Measurements from ENCODE around the gene ATP5F1E. TPM values are rescaled to one million over a fixed set of nuclear protein-coding genes. Genes with fewer than 3 reads are reported as not detected.

Gene ATP5F1E
- total and polyA plus RNA-seq, 9 of the 15 experiments (the other 6 are each of a cell fraction or from before 2014, with no cell fraction given) = 60.3 to 162 (median 113) TPM

GRCh38 chr20:59006167-59006863, 25.8 kb downstream of the ATP5F1E start:
- Histone ChIP-seq H3K4me2 (ENCODE audit: insufficient read depth, low read length) (peak overlapping the region; percentile 87), H3K36me3 (ENCODE audit: control insufficient read depth, insufficient read depth, low read length) (peaks cover 41% of the 10 kb centered on the region; the same call in 2 of the 3 replicates), H3K27me3 (ENCODE audit: control insufficient read depth in 2 of 2, insufficient read depth in 2 of 2, low read length in 2 of 2) (no peaks in the 10 kb centered on the region), H3K9me1 (ENCODE audit: control insufficient read depth, insufficient read depth, low read length) (peaks cover 6% of the 10 kb centered on the region), H2AFZ (ENCODE audit: low read depth, low read length) (peak overlapping the region; percentile 66), H3K79me2 (ENCODE audit: control insufficient read depth, insufficient read depth, low read length) (peaks cover 41% of the 10 kb centered on the region), H3K27ac (ENCODE audit: extremely low read depth, low read depth, low read length) (peak overlapping the region; percentile 90), H3K9ac (ENCODE audit: insufficient read depth in 1 of 2, low read depth in 2 of 2, low read length in 2 of 2) (peak overlapping the region; percentile 91 to 99), H4K20me1 (replicated peaks; ENCODE audit: control insufficient read depth, insufficient read depth, low read length) (peaks cover 2% of the 10 kb centered on the region), H3K9me3 (replicated peaks; ENCODE audit: control insufficient read depth, insufficient read depth, low read depth, low read length) (no peaks in the 10 kb centered on the region), H3K4me1 (replicated peaks in 1 of 2; ENCODE audit: control insufficient read depth in 2 of 2, insufficient read depth in 2 of 2, low read length in 2 of 2) (peaks cover 45 to 91% of the 10 kb centered on the region in 2 experiments), H3K4me3 (peak overlapping the region; percentile 66)
- POLR2A ChIA-PET = interaction anchor here (0.7 to 1.0 kb wide), 2 partner anchors 16 to 17 kb away, joined by 3 to 5 read pairs; no protein-coding TSS in a partner anchor
- FAIRE-seq = no peak
- peak; percentile 18 for ATAC-seq
- 14% methylated on average over 26 of the region's 29 CpGs for WGBS (ENCODE audit: insufficient coverage, low coverage, missing lambda C conversion rate)
- BruUV-seq (replicated peaks) = no TSS peak
- in situ Hi-C loops (cut with MboI) = no loop called here
- no peak for DNase-seq (ENCODE audit: extremely low read depth in 1 of 4, low spot score in 3 of 4)
- CTCF ChIA-PET (ENCODE audit: low intra/inter-chr PET ratio) = no interaction called here
- intact Hi-C loops (cut with micrococcal nuclease) = no loop called here
- TF ChIP-seq NFIC (IDR thresholded peaks at IDR 0.05) (peak; percentile 40; the same call in 1 of the 2 replicates), ELF1 (tag; IDR thresholded peaks at IDR 0.05) (no peak), POLR2B (IDR thresholded peaks at IDR 0.05; ENCODE audit: low read depth, partially characterized antibody) (no peak), SMARCA5 (IDR thresholded peaks at IDR 0.05) (no peak), KDM5B (IDR thresholded peaks at IDR 0.05; ENCODE audit: insufficient replicate concordance, low read depth, low read length) (peak; percentile 37), DDX20 (tag; IDR thresholded peaks at IDR 0.05; ENCODE audit: low read depth) (no peak), MBD2 (IDR thresholded peaks at IDR 0.05; ENCODE audit: borderline replicate concordance, low read depth) (no peak), SIRT6 (IDR thresholded peaks at IDR 0.05; ENCODE audit: low read depth, low read length) (no peak), RB1 (IDR thresholded peaks at IDR 0.05; ENCODE audit: low read depth) (no peak), ZNF212 (CRISPR knock-in tag; IDR thresholded peaks at IDR 0.05) (no peak), TAF15 (IDR thresholded peaks at IDR 0.05; ENCODE audit: low read depth, low read length) (no peak), ZBTB12 (CRISPR knock-in tag; IDR thresholded peaks at IDR 0.05) (no peak), WHSC1 (IDR thresholded peaks at IDR 0.05; ENCODE audit: low read length) (no peak), ZC3H4 (CRISPR knock-in tag; IDR thresholded peaks at IDR 0.05; ENCODE audit: borderline replicate concordance) (0 out of 2 replicates have a peak, but pooled peaks have one; percentile 11), MED1 (CRISPR knock-in tag; IDR thresholded peaks at IDR 0.05; ENCODE audit: borderline replicate concordance) (no peak), ZNF79 (CRISPR knock-in tag; IDR thresholded peaks at IDR 0.05; ENCODE audit: low read depth) (no peak), PCBP1 (IDR thresholded peaks at IDR 0.05; ENCODE audit: low read depth, low read length, poor library complexity, severe bottlenecking) (no peak), U2AF2 (optimal IDR thresholded peaks at IDR 0.05; ENCODE audit: low read depth, low read length) (no peak), HCFC1 (IDR thresholded peaks at IDR 0.05; ENCODE audit: low read depth, low read length) (no peak), CHD1 (IDR thresholded peaks at IDR 0.05; ENCODE audit: low read length) (peak; percentile 78)
